GM12892 (cell line): ENCODE results near the gene KCNMB2.
A peak's percentile ranks its signal among the peaks of the same experiment; 100 is the strongest.
"Not testable (repeated sequence)": the region's sequence is repeated elsewhere in the genome, so short reads cannot be mapped to it uniquely, and the experiment has no call there.

Source experiments
- DNase-seq: peaks from one replicate; pipeline ENCODE4 v3.0.0; 2011; ENCODE audit not compliant: insufficient read length
- FAIRE-seq: peaks from 2 replicates; lab custom pipeline; 2011; peaks lifted over from hg19 to GRCh38; lab: Jason Lieb, UNC
- POLR2A ChIP-seq: IDR thresholded peaks from 2 replicates; pipeline ENCODE4 v1.6.1; 2011; ENCODE audit warnings: low read depth, low read length, control low read depth
- POLR2AphosphoS5 ChIP-seq: IDR thresholded peaks from 2 replicates; pipeline ENCODE4 v1.6.1; 2011; ENCODE audit warnings: low read depth, low read length, control low read depth
- TAF1 ChIP-seq: IDR thresholded peaks from 2 replicates; pipeline ENCODE4 v1.6.1; 2011; ENCODE audit warnings: low read depth, mild to moderate bottlenecking, control low read depth, low read length, borderline replicate concordance

Gene KCNMB2

DNA sequence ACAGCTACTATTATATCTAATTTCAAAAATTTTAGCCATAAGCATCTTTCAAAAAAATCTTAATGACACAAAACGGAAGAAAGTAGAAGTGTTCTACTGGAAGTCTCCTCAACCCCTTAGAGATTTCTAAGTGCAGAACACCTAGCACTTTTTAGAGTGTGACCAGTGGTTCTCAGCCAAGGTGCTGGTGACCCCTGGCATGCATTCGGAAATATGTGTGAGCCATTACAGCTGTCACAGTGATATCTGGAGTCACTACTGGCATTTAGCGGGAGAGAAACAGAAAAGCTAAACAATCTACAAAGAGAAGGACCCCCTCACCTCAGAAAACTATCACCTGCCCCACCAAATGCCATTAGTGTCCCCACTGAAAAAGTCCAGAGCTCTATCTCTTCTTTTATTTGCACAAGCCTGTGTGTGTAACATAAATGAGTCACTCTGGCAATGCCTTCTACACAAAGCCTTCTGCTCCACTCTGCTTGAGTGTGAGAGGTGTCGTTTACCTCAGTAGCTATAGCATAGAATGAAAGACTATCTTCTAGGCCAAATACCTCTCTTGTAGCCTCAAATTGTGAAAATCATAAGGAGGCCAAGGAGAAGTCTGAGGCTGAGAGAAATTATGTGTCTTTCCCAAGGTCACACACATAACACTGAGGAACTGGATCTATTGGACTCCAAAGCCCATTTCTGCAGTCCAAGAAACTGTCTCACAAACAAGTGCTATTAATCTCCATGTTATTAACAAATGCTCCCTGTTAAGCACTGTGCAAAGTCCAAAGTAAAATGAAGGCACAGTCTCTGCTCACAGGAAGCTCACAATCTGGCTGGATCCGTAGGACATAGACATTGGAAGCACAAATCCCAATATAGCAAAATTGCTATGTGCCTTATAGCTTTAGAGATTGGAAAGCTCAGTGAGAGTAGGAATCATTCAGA, 28.5 kb upstream of the KCNMB2 start:
- TF ChIP-seq TAF1 (no peak), POLR2AphosphoS5 (no peak), POLR2A (no peak)
- FAIRE-seq (peak; percentile 44), DNase-seq (no peak)

DNA sequence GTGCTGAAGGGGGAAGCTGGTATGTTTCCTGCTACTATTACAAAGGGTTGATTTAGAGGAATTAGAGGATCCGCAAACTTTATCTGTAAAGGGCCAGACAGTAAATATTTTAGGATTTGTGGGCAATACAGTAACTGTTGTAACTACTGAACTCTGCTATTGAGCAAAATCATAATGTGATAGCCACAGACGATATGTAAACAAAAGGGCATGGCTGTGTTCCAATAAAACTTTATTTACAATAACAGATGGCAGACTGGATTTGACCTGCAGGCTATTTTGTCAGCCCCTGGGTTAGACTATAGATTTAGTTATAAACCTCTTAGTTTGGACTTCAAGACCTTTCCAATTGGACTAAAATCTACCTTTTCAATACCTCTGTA, 27.8 kb upstream of the KCNMB2 start:
- no peak for FAIRE-seq

GRCh38 chr3:178510496-178510895, 25.7 kb upstream of the KCNMB2 start:
- DNase-seq (no peak), FAIRE-seq (no peak)
- TF ChIP-seq POLR2AphosphoS5 (no peak), TAF1 (no peak), POLR2A (no peak)

More for the DNA sequence above, 27.8 kb upstream of the KCNMB2 start:
- no peak for DNase-seq
- TF ChIP-seq POLR2AphosphoS5 (no peak), POLR2A (no peak), TAF1 (no peak)

DNA sequence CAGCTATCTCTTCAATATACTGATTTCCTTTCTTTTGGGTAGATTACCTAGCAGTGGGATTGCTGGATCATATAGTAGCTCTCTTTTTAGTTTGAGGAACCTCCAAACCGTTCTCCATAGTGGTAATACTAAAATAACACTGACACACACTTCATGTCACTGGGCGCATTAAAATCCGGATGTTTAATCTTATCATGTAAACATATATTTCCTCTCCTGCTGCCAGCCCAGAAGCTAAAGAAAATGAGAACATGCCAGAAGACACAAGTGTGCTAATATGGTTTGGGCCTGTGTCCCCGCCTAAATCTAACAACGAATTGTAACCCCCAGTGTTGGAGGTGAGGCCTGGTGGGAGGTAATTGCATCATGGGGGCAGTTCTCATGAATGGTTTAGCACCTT, 23.6 kb upstream of the KCNMB2 start:
- FAIRE-seq (no peak), DNase-seq (no peak)
- no peak for TF ChIP-seq TAF1
- no peak for TF ChIP-seq POLR2AphosphoS5
- no peak for TF ChIP-seq POLR2A

DNA sequence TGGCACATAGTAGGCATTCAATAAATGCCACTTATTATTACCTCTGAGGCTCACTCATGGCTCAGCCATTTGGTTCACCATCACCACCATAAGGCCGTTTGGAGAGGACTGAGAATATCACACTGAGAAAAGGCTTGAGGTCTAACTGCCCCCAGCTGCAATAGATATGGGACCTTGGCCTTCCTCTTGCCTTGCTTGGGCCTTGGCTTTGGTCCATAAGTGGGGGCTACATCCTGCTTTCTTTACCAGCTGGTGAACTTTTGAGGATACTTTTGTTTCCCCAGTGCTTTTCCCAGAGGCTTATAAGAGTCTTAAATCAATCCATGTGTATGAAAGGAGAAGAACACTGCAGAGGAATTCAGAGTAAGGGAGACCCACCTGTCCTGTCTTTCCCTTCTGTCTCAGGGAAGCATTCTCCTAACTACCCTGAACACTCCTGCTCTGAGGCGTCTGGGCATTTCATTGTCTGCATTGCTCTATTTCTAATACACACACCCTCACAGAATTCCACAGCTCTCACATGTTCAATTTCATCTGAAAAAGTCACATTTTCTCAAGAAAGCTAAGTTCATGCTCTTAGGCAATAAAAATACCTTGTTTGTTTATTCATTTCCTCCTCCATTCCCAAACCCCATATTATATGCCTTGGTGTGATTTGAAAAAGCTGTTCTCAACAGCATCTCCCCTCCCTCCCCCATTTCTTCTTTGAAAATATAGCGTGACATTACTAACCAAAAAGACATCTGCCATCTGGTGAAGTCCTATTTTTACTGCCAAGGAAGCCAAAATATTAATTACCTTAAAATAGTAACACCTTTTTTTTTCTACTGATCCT, 22.5 kb upstream of the KCNMB2 start:
- no peak for DNase-seq
- peak; percentile 67 for FAIRE-seq
- TF ChIP-seq TAF1, result no peak
- TF ChIP-seq POLR2A, result 0 out of 2 replicates have a peak, but pooled peaks have one; percentile 9

DNA sequence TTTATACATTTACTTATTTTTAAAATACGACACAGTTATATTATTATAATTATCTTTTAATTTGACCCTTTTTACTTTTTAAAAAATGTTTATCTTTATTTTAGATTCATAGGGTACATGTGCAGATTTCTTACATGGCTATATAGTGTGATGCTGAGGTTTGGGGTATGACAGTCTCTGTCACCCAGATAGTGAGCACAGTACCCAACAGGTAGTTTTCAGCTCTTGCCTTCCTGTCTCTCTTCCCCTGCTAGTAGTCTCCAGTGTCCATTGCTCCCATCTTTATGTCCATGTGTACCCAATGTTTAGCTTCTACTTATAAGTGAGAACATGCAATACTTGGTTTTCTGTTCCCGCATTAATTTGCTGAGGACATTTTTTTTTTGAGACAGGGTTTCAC, 21.8 kb upstream of the KCNMB2 start:
- FAIRE-seq (peak; percentile 78), DNase-seq (no peak)
- TF ChIP-seq TAF1 (no peak), POLR2A (peak; percentile 46; the same call in 1 of the 2 replicates), POLR2AphosphoS5 (peak; percentile 33; the same call in 1 of the 2 replicates)

GRCh38 chr3:178515076-178515744, 21.0 kb upstream of the KCNMB2 start:
- DNase-seq, result not testable (repeated sequence)
- FAIRE-seq, result peak; percentile 56
- TF ChIP-seq POLR2AphosphoS5, result 0 out of 2 replicates have a peak, but pooled peaks have one; percentile 16

DNA sequence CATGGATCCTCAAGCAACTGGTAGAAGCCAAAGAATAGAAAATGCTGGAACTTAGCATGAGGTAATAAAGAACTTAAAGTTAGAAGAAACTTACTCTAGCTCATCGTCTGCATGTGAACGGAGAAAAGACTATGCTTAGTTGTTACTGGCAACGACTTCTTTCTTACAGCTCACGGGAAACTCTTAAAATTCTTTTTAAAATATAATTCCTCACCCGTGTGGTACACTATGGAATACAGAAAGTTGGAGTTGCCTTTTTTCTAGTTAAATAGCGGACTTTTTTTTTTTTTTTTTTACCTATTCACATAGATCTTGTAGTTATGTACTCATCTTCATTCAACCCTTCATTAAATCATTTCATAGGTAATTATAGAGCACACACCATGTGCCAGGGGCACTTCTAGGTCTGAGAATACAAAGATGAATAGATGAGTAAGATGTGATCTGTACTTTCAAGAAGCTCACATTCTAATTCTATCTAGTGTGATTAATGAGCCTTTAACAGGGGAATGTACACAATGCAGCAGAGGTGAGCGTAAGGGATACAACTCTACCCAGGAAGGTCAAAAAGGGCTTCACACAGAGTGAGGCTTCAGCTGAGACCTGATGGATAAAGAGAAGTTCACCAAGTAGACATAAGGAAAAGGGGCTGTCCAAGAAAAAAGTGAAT, 18.4 kb upstream of the KCNMB2 start:
- DNase-seq, result no peak
- FAIRE-seq, result peak; percentile 90
- TF ChIP-seq POLR2A (no peak; the same call in 1 of the 2 replicates), TAF1 (no peak), POLR2AphosphoS5 (no peak; the same call in 1 of the 2 replicates)

DNA sequence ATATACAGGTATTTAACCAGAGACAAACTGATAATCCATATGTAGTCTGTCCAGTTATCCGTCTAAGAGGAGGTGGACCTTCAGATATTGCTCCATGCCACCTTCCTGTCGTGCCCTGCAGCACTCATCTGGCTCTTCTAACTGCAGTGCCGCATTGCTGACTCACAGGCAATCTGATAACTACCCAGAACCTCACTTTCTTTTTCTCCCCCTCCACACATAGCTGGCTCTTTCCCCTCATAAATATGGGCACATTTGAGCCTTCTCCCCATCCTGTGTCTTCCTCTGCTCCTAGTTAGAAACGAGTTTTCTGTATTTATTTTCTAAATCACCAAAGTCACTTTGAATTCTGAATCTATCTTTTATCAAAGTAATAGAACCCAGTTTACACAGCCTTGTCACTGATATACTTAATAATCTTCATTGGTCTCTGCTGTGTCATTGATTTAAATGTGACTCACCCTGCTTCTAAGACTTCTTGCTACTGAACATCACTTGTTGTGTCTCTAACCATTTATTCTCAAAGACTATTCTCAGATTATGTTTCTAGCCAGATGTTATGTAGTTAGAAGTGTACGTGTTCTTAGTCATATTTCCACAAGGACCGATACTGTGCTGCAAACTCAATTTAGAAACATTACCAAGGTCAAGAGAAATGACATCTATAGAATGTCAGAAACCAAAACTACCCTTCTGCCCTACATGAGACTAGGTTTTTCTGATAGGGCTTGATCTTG, 17.4 kb upstream of the KCNMB2 start:
- peak; percentile 86 for TF ChIP-seq POLR2AphosphoS5
- TF ChIP-seq TAF1, result no peak
- TF ChIP-seq POLR2A, result peak; percentile 90
- no peak for DNase-seq
- FAIRE-seq, result peak; percentile 98

- DNase-seq (no peak), FAIRE-seq (peak; percentile 78)
- TF ChIP-seq POLR2A, result no peak
Measured at GRCh38 chr3:178519701-178520100, 16.5 kb upstream of the KCNMB2 start.
